Liver (tissue), 9 donors: Measurements from ENCODE around the gene BCKDHA. TPM values are rescaled to one million over a fixed set of nuclear protein-coding genes. Genes with fewer than 3 reads are reported as not detected.

ENCODE experiments used
- DNase-seq: peaks from one replicate; pipeline ENCODE4 v3.0.0-alpha.2; 2017; ENCODE audit warnings: low spot score
- H3K27ac ChIP-seq, 2 donors: one replicate each; pipeline ENCODE4 v1.7.0; 2013; ENCODE audit warnings: inconsistent platforms in 2 of 2, low read length in 2 of 2, control low read depth in 1 of 2, low read depth in 1 of 2, mild to moderate bottlenecking in 1 of 2
- H3K27me3 ChIP-seq, 4 donors: one replicate each; pipeline versions ENCODE4 v1.6.1 to v1.7.0; 2013; ENCODE audit warnings: low read length in 3 of 4, inconsistent platforms in 1 of 4, mild to moderate bottlenecking in 1 of 4, moderate library complexity in 1 of 4; ENCODE audit not compliant: control insufficient read depth in 4 of 4, insufficient read depth in 4 of 4
- H3K36me3 ChIP-seq, 4 donors: one replicate each; pipeline versions ENCODE4 v1.6.1 to v1.7.0; 2013; ENCODE audit warnings: low read length in 3 of 4, mild to moderate bottlenecking in 3 of 4, low read depth in 1 of 4, moderate library complexity in 1 of 4; ENCODE audit not compliant: control insufficient read depth in 4 of 4, insufficient read depth in 3 of 4
- H3K4me1 ChIP-seq, 4 donors: one replicate each; pipeline versions ENCODE4 v1.6.1 to v1.7.0; 2013; ENCODE audit warnings: low read length in 3 of 4, mild to moderate bottlenecking in 3 of 4, moderate library complexity in 1 of 4; ENCODE audit not compliant: control insufficient read depth in 4 of 4, insufficient read depth in 4 of 4
- H3K4me3 ChIP-seq, 3 donors: one replicate each; pipeline versions ENCODE4 v1.6.1 to v1.7.0; 2013; ENCODE audit warnings: low read length in 3 of 3, control low read depth in 1 of 3, low read depth in 1 of 3, mild to moderate bottlenecking in 1 of 3
- H3K9ac ChIP-seq, 2 donors: one replicate each; pipeline ENCODE4 v1.7.0; 2013; ENCODE audit warnings: low read length in 2 of 2, mild to moderate bottlenecking in 2 of 2, moderate library complexity in 2 of 2, control low read depth in 1 of 2, low read depth in 1 of 2
- H3K9me3 ChIP-seq, 4 donors: one replicate each; pipeline versions ENCODE4 v1.6.1 to v1.7.0; 2013; ENCODE audit warnings: low read length in 3 of 4; ENCODE audit not compliant: control insufficient read depth in 4 of 4
- HNF4G ChIP-seq: IDR thresholded peaks from 2 replicates; pipeline ENCODE4 v1.6.1; 2016; ENCODE audit warnings: antibody characterized with exemption
- JUND ChIP-seq, 2 donors: IDR thresholded peaks; 2 replicates each; pipeline ENCODE4 v1.6.1; 2016; ENCODE audit warnings: antibody characterized with exemption in 2 of 2
- NR2F2 ChIP-seq: IDR thresholded peaks from 2 replicates; pipeline ENCODE4 v1.6.1; 2016; ENCODE audit warnings: antibody characterized with exemption
- RXRA ChIP-seq, 2 donors: IDR thresholded peaks; 2 replicates each; pipeline ENCODE4 v1.6.1; 2017 to 2018; ENCODE audit warnings: antibody characterized with exemption in 2 of 2, mild to moderate bottlenecking in 1 of 2
- SP1 ChIP-seq: IDR thresholded peaks from 2 replicates; pipeline ENCODE4 v1.6.1; 2018; ENCODE audit warnings: antibody characterized with exemption, mild to moderate bottlenecking
- TAF1 ChIP-seq: conservative IDR thresholded peaks from 2 replicates; pipeline ENCODE4 v1.6.1; 2016; ENCODE audit warnings: antibody characterized with exemption, mild to moderate bottlenecking
- YY1 ChIP-seq: IDR thresholded peaks from 2 replicates; pipeline ENCODE4 v1.6.1; 2016; ENCODE audit warnings: antibody characterized with exemption, mild to moderate bottlenecking
- WGBS: extraction: QIAGEN DNeasy Blood & Tissue Kit; methylation state at CpG from one replicate; pipeline ENCODE4 v1.1.7; 2013; 5-methylcytosine and 5-hydroxymethylcytosine counted together
- polyA plus RNA-seq, 2 donors: library from polyadenylated mRNA; stranded (reverse) in 1 of 2; unstranded in 1 of 2; fragments of 200-250 nt in 1 of 2; fragments of >200 nt in 1 of 2; fragmentation: Nextera tagmentation in 1 of 2; extraction: Ambion mirVana in 1 of 2; gene quantifications; one replicate each; pipeline versions ENCODE4 v1.2.1 to v1.2.3, GENCODE V29; 2013 to 2015
- total RNA-seq, 2 donors: library from RNA; depleted of rRNA; stranded (reverse); fragments of >200 nt; gene quantifications; one replicate each; pipeline ENCODE4 v1.2.3, GENCODE V29; 2014
- TF ChIP-seq, protein P1 (sequence below): IDR thresholded peaks from 2 replicates; pipeline ENCODE4 v1.6.1; 2016; ENCODE audit warnings: antibody characterized with exemption, mild to moderate bottlenecking
- TF ChIP-seq, protein P2 (sequence below): IDR thresholded peaks from 2 replicates; pipeline ENCODE4 v1.6.1; 2016; ENCODE audit warnings: antibody characterized with exemption
- TF ChIP-seq, protein P3 (sequence below): IDR thresholded peaks from 2 replicates; pipeline ENCODE4 v1.6.1; 2016; ENCODE audit warnings: antibody characterized with exemption
- TF ChIP-seq, protein P4 (sequence below): fragments of 150-350 bp; IDR thresholded peaks from 2 replicates; pipeline ENCODE4 v1.5.1; 2017; ENCODE audit warnings: improper control_type of control experiment, low read depth, low read length; ENCODE audit not compliant: missing input control
- TF ChIP-seq, protein P5 (sequence below): IDR thresholded peaks from 2 replicates; pipeline ENCODE4 v1.6.1; 2016; ENCODE audit warnings: antibody characterized with exemption
- donor health status: healthy.
- donor health status: healthy.
- donor health status: healthy.
- donor health status: healthy.
- donor health status: healthy.

BCKDHA gene
- total and polyA plus RNA-seq, 4 donors = 38.5 to 91.4 (median 63.7) TPM

DNA sequence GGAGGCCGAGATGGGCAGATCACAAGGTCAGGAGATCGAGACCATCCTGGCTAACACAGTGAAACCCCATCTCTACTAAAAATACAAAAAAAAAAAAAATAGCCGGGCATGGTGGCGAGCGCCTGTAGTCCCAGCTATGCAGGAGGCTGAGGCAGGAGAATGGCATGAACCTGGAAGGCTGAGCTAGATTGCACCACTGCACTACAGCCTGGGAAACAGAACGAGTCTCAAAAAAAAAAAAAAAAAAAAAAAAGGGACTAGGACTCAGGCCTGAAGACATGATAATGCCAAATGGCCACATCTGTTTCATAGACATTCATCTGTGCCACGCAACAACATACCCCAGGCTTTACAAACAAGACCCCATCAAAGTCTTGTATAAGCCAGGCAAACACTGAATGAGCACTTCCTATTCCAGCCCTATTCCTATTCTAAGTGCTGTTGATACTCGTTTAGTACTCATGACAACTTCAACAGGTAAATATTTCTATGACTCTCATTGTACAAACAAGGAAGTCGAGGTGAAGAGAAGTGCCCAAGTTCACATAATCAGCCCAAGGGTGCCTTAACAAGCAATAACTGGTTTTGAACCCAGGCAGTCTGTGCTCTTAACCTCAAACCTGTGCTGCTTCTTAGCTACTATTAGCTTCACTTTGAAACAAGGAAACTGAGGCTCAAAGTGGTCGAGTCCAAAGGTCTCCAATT, 35.3 kb upstream of the BCKDHA start (continued):
- TF ChIP-seq, protein P1, sequence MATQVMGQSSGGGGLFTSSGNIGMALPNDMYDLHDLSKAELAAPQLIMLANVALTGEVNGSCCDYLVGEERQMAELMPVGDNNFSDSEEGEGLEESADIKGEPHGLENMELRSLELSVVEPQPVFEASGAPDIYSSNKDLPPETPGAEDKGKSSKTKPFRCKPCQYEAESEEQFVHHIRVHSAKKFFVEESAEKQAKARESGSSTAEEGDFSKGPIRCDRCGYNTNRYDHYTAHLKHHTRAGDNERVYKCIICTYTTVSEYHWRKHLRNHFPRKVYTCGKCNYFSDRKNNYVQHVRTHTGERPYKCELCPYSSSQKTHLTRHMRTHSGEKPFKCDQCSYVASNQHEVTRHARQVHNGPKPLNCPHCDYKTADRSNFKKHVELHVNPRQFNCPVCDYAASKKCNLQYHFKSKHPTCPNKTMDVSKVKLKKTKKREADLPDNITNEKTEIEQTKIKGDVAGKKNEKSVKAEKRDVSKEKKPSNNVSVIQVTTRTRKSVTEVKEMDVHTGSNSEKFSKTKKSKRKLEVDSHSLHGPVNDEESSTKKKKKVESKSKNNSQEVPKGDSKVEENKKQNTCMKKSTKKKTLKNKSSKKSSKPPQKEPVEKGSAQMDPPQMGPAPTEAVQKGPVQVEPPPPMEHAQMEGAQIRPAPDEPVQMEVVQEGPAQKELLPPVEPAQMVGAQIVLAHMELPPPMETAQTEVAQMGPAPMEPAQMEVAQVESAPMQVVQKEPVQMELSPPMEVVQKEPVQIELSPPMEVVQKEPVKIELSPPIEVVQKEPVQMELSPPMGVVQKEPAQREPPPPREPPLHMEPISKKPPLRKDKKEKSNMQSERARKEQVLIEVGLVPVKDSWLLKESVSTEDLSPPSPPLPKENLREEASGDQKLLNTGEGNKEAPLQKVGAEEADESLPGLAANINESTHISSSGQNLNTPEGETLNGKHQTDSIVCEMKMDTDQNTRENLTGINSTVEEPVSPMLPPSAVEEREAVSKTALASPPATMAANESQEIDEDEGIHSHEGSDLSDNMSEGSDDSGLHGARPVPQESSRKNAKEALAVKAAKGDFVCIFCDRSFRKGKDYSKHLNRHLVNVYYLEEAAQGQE = no peak
- TF ChIP-seq HNF4G (no peak), JUND (IDR thresholded peaks at IDR 0.05) (no peak), TAF1 (no peak), RXRA (IDR thresholded peaks at IDR 0.05) (no peak)
- TF ChIP-seq, protein P2, sequence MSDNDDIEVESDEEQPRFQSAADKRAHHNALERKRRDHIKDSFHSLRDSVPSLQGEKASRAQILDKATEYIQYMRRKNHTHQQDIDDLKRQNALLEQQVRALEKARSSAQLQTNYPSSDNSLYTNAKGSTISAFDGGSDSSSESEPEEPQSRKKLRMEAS = no peak

DNA sequence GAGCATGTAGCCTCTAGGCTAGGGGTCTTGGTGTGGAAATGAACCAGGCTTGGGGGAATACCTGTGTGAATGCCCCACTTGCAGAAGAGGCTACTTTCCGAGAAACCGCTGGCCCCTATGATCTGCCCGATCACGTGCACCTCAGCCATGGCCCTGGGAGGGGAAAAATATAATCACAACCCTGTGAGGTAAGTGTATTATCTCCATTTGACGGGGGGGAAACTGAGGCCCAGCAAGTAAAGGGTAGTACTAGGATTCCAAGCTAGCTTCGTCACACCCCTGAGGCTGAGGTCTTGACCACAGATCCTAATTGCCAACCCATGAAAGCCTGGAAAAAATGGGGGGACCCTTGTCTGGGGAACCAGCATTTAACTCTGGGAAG, 34.3 kb upstream of the BCKDHA start:
- Histone ChIP-seq H3K9ac (peak overlapping the region; percentile 77), H3K27me3 (no peaks in the 10 kb centered on the region), H3K9me3 (no peaks in the 10 kb centered on the region), H3K4me3 (peak overlapping the region; percentile 75 to 96 (median 78)), H3K4me1 (peaks cover 0 to 14% (median 9%) of the 10 kb centered on the region in 4 donors), H3K27ac (peak overlapping the region; percentile 95 to 99), H3K36me3 (no peaks in the 10 kb centered on the region)
- 54% methylated on average over 6 of the region's 6 CpGs for WGBS
- no peak for TF ChIP-seq SP1
- TF ChIP-seq, protein P3, sequence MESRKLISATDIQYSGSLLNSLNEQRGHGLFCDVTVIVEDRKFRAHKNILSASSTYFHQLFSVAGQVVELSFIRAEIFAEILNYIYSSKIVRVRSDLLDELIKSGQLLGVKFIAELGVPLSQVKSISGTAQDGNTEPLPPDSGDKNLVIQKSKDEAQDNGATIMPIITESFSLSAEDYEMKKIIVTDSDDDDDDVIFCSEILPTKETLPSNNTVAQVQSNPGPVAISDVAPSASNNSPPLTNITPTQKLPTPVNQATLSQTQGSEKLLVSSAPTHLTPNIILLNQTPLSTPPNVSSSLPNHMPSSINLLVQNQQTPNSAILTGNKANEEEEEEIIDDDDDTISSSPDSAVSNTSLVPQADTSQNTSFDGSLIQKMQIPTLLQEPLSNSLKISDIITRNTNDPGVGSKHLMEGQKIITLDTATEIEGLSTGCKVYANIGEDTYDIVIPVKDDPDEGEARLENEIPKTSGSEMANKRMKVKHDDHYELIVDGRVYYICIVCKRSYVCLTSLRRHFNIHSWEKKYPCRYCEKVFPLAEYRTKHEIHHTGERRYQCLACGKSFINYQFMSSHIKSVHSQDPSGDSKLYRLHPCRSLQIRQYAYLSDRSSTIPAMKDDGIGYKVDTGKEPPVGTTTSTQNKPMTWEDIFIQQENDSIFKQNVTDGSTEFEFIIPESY = no peak
- TF ChIP-seq NR2F2 = no peak
- TF ChIP-seq, protein P4, sequence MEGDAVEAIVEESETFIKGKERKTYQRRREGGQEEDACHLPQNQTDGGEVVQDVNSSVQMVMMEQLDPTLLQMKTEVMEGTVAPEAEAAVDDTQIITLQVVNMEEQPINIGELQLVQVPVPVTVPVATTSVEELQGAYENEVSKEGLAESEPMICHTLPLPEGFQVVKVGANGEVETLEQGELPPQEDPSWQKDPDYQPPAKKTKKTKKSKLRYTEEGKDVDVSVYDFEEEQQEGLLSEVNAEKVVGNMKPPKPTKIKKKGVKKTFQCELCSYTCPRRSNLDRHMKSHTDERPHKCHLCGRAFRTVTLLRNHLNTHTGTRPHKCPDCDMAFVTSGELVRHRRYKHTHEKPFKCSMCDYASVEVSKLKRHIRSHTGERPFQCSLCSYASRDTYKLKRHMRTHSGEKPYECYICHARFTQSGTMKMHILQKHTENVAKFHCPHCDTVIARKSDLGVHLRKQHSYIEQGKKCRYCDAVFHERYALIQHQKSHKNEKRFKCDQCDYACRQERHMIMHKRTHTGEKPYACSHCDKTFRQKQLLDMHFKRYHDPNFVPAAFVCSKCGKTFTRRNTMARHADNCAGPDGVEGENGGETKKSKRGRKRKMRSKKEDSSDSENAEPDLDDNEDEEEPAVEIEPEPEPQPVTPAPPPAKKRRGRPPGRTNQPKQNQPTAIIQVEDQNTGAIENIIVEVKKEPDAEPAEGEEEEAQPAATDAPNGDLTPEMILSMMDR = no peak
- no peak for TF ChIP-seq YY1
- TF ChIP-seq, protein P5, sequence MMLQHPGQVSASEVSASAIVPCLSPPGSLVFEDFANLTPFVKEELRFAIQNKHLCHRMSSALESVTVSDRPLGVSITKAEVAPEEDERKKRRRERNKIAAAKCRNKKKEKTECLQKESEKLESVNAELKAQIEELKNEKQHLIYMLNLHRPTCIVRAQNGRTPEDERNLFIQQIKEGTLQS = no peak
- no peak for DNase-seq
